SU-DHL-6 (cell line): ENCODE measurements around the gene ACTL6B.
A peak's percentile ranks its signal among the peaks of the same experiment; 100 is the strongest.

Experiments
- H2AFZ ChIP-seq: fragments of 200-600 bp; sonication (generic); 2 replicates; pipeline ENCODE4 v1.6.1; 2014; ENCODE audit warnings: low read depth, mild to moderate bottlenecking, moderate library complexity, mixed read lengths, antibody characterized with exemption, low read length; ENCODE audit not compliant: severe bottlenecking
- H3F3A ChIP-seq: fragments of 200-600 bp; shearing (Covaris generic); 2 replicates; pipeline ENCODE4 v1.6.0; 2016; ENCODE audit warnings: antibody characterized with exemption, mild to moderate bottlenecking; ENCODE audit not compliant: insufficient read depth
- H3K27ac ChIP-seq: fragments of 200-600 bp; sonication (generic); 2 replicates; pipeline ENCODE4 v1.5.1; 2016; ENCODE audit warnings: low read depth, mild to moderate bottlenecking, low read length, moderate library complexity, mixed read lengths
- H3K27me3 ChIP-seq: fragments of 200-600 bp; sonication (generic), shearing (Covaris generic); 2 replicates; pipeline ENCODE4 v1.6.0; 2014; ENCODE audit warnings: mild to moderate bottlenecking, low read length
- H3K36me3 ChIP-seq: fragments of 200-600 bp; sonication (generic); 2 replicates; pipeline ENCODE4 v1.6.1; 2014; ENCODE audit warnings: mild to moderate bottlenecking, low read length, mixed read lengths
- H3K4me2 ChIP-seq: fragments of 300-600, 200-600 bp; shearing (Covaris generic), sonication (generic); 2 replicates; pipeline ENCODE4 v1.6.0; 2014; ENCODE audit warnings: low read length, low read depth, mild to moderate bottlenecking; ENCODE audit not compliant: poor library complexity, severe bottlenecking
- H3K4me3 ChIP-seq: fragments of 200-600 bp; sonication (generic); 2 replicates; pipeline ENCODE4 v1.5.1; 2014; ENCODE audit warnings: antibody characterized with exemption, low read length, mild to moderate bottlenecking, mixed read lengths; ENCODE audit not compliant: insufficient read depth, poor library complexity, severe bottlenecking
- H3K79me2 ChIP-seq: fragments of 200-600 bp; sonication (generic); 2 replicates; pipeline ENCODE4 v1.6.1; 2014; ENCODE audit warnings: mild to moderate bottlenecking, low read length, moderate library complexity; ENCODE audit not compliant: insufficient read depth
- H3K9ac ChIP-seq: fragments of 200-600 bp; sonication (generic); 2 replicates; pipeline ENCODE4 v1.7.0; 2014; ENCODE audit warnings: mild to moderate bottlenecking, low read length
- H3K9me2 ChIP-seq: fragments of 200-600 bp; sonication (generic); replicated peaks from 2 replicates; pipeline ENCODE4 v1.6.1; 2014; ENCODE audit warnings: low read length; ENCODE audit not compliant: insufficient read depth
- H3K9me3 ChIP-seq: fragments of 200-600 bp; sonication (generic); 2 replicates; pipeline ENCODE4 v1.6.1; 2014; ENCODE audit warnings: low read length, mixed read lengths; ENCODE audit not compliant: insufficient read depth
- H4K20me1 ChIP-seq: fragments of 200-600 bp; sonication (generic); 2 replicates; pipeline ENCODE4 v1.6.1; 2014; ENCODE audit warnings: low read depth, mild to moderate bottlenecking, antibody characterized with exemption, low read length, moderate library complexity, mixed read lengths
- CTCF ChIP-seq: fragments of 200-600 bp; sonication (generic); IDR thresholded peaks from one replicate; pipeline ENCODE4 v1.5.1; 2017; ENCODE audit warnings: antibody characterized with exemption, mild to moderate bottlenecking, low read length, moderate library complexity; ENCODE audit not compliant: insufficient read depth, poor library complexity, severe bottlenecking
- EZH2phosphoT487 ChIP-seq: fragments of 200-600 bp; sonication (generic), shearing (Covaris generic); conservative IDR thresholded peaks from 2 replicates; pipeline ENCODE4 v1.6.1; 2018; ENCODE audit warnings: mild to moderate bottlenecking, antibody characterized with exemption, low read length, moderate library complexity, mixed read lengths

ACTL6B gene

DNA sequence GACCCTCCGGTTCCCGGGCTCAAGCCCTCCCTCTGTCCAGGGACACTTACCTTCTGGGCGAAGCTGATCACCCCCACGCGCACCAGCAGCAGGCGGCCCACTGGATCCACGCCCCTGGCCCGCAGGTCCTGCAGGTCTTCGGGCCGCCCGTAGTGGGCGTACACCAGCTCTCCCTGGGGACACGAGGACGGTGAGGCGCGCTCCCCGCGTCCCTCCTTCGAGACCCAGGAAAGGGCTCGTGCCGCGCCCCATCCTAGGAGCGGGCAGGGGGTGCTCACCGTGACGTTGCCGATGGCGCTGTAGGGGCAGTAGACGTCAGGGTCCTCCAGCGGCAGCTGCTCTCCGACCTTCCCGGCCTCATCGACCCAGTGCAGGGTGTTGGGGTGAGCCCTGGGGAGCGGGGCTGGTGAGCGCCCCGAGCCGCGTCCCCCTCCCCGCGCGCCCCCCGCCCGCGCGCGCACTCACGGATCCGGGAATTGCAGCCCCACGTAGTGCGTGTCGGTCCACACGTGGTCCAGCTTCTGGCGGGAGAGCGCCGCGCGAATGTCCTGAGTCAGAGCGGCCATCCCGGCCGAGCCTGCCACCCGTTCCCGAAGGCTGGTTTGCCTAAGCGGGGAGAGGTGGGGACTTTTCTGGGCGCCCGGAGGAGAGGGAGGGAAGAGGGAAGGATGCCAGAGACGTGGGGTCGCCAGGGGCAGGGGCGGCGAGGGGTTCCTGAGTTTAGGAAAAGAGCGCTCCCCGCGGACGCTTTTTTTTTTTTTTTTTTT, 23.1 kb downstream of the ACTL6B start:
- 0 out of 2 replicates have a peak, but pooled peaks cover 2% of the 10 kb centered on the region for H3K36me3 ChIP-seq
- peak overlapping the region; percentile 58 for H3K27ac ChIP-seq
- no peaks in the 10 kb centered on the region for H3K9me2 ChIP-seq
- peak overlapping the region; percentile 91 for H2AFZ ChIP-seq
- peak overlapping the region; percentile 63 for H3K4me3 ChIP-seq
- H3K79me2 ChIP-seq, result no peaks in the 10 kb centered on the region
- no peaks in the 10 kb centered on the region for H3K9me3 ChIP-seq
- no peaks in the 10 kb centered on the region for H4K20me1 ChIP-seq
- H3K9ac ChIP-seq, result peak overlapping the region; percentile 86
- H3F3A ChIP-seq, result peaks cover 18% of the 10 kb centered on the region
- peak overlapping the region; percentile 68 for H3K4me2 ChIP-seq
- peak; percentile 59 for TF ChIP-seq CTCF
- TF ChIP-seq EZH2phosphoT487, result no peak
- H3K27me3 ChIP-seq, result no peaks in the 10 kb centered on the region

DNA sequence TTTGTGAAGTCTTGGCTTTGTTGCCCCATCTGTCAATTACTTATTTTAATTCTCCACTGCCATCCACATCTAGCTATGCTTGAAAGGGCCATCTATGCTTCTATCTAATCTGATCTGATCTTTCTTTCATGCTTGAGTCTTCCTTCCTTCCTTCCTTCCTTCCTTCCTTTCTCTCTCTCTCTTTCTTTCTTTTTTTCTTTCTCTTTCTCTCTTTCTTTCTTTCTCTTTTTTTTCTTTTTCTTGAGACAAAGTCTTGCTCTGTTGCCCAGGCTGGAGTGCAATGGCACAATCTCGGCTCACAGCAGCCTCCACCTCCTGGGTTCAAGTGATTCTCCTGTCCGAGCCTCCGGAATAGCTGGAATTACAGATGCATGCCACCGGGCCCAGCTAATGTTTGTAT, 26.2 kb downstream of the ACTL6B start:
- Histone ChIP-seq H3K4me2 (no peak overlapping the region), H3K9me3 (no peaks in the 10 kb centered on the region), H3K36me3 (no peaks in the 10 kb centered on the region), H3F3A (peaks cover 18% of the 10 kb centered on the region), H3K27me3 (no peaks in the 10 kb centered on the region), H4K20me1 (no peaks in the 10 kb centered on the region), H2AFZ (no peak overlapping the region), H3K79me2 (no peaks in the 10 kb centered on the region), H3K4me3 (no peak overlapping the region), H3K9me2 (no peaks in the 10 kb centered on the region), H3K9ac (no peak overlapping the region), H3K27ac (no peak overlapping the region)
- TF ChIP-seq CTCF (no peak), EZH2phosphoT487 (no peak)

GRCh38 chr7:100629117-100629716, 27.0 kb downstream of the ACTL6B start:
- H2AFZ ChIP-seq, result no peak overlapping the region
- no peak overlapping the region for H3K27ac ChIP-seq
- H3K4me2 ChIP-seq, result no peak overlapping the region

More at GRCh38 chr7:100629117-100629716, 27.0 kb downstream of the ACTL6B start:
- Histone ChIP-seq H3K9ac (no peak overlapping the region), H3K79me2 (no peaks in the 10 kb centered on the region), H4K20me1 (no peaks in the 10 kb centered on the region), H3K9me3 (no peaks in the 10 kb centered on the region), H3K9me2 (no peaks in the 10 kb centered on the region), H3K4me3 (no peak overlapping the region), H3K27me3 (no peaks in the 10 kb centered on the region), H3K36me3 (no peaks in the 10 kb centered on the region), H3F3A (peaks cover 18% of the 10 kb centered on the region)
- peak; percentile 56 for TF ChIP-seq CTCF
- no peak for TF ChIP-seq EZH2phosphoT487
